ENCODE data around the gene PEX11A.
A peak's percentile ranks its signal among the peaks of the same experiment; 100 is the strongest.

PEX11A gene

GRCh38 chr15:89674526-89674925 is 16.0 kb downstream of the PEX11A start:
- no peak for DNase-seq (ENCODE audit: low read depth)

DNA sequence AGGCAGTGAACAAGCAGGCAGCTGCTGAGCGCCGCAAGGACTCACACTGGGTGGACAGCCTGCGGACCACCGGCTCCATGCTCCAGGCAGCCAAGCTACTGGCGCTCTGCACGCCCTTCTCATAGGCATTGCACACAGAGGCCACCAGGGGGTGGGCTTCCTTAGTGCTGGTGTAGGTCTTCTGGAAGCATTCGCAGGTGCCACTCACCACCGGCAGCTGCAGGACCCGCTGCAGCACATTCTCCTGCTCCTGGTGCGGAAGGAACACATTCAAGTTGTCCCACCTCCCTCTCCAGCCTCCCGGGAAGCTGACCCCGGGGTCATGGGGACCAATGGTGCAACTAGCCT is 17.4 kb downstream of the PEX11A start:
- no peak for DNase-seq (ENCODE audit: low read depth)

DNA sequence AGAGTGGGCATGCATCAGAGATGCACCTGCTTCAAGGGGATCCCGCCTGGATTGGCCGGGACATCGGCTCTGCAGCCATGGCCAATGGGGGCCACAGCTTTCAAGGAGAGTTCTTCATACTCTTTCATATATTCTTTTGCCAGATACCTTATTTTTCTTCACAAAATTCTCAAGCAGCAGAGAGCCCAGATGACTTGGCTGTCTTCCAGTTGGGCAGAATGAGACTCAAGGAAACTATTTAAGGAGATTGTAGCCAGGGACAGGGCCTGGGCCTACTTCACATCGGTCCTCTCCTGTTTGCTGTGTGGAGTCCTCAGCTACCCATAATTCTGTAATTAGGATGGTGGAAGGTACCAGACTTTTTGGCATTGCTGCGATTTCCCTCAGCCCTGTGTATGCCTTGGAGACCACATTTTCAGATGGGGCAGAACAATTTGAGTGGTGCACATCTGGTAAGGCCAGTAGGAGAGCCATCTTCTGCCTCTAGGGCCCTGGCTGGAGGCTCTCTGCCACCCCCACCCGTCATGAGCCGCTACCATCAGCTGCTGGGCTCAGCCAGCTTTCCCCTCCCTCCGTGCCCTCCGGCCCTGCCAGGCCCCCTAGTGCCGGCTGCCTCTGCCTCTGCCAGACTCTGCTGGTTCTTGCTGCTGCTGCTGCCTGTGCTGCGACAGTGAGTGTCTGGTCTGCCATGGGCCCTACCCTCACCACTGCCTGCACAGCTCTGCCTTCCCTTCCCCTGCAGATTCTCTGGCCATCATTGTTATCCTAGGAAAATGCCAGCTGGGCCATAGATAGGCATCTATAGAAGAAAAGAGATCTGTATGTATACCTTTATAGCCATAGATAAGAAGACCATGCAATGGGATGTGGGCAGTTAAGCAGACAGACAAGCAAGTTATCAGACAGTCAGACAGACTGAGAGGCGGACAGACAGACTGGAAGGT is 18.1 kb downstream of the PEX11A start:
- DNase-seq (ENCODE audit: low read depth), result peak; percentile 54

DNA sequence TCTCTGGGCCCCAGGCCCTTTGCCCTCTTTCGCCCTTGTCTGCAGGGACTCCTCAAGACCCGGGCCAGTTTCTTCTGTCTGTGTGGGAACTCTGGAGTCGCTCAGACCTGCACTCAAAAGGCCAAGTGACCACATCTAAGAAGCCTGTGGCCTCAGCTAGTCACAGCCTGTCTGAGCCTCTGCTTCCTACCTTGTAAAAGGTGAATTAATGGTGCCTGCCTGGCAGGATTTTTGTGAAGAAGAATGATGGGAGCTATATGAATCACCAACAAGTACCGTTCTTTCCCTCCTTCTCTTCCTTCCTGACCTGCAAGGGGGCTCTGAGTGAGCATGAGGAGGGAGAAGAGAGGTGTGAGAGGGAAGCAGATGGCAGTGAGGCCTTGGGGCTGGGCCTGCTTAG is 18.9 kb downstream of the PEX11A start:
- DNase-seq (ENCODE audit: low read depth), result no peak

- DNase-seq (ENCODE audit: low read depth), result no peak
Measured at GRCh38 chr15:89670971-89671560, 19.5 kb downstream of the PEX11A start.

- DNase-seq (ENCODE audit: low read depth), result no peak
Measured at GRCh38 chr15:89669941-89670340, 20.6 kb downstream of the PEX11A start.

DNA sequence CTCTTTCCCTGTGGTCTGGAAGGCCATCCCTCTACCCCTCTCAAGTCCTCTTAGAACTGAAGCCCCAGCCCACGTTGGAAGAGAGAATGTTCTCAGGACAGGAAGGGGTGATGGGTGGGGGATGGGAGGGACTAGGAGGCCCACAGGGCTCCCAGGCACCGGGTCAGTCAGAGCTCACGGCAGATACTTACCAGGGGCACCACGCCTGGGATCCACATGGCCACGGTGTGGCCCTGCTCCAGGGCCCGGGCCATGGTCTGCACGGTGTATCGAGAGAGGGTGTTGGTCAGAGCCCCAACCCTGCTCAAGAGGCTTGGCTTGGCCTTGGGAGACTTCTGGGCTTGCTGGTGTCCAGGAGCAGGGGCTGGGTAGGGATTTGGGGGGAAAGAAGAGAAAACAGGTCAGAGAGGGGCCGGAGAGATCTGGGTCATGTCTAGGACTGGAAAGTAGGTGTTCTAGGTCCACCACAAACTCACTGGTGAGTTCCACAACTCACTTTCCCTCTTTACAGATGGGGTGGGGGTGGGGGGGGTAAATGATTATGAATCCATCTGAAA is 21.2 kb downstream of the PEX11A start:
- no peak for DNase-seq (ENCODE audit: low read depth)

GRCh38 chr15:89668171-89668570 is 22.4 kb downstream of the PEX11A start:
- DNase-seq (ENCODE audit: low read depth), result no peak

GRCh38 chr15:89667706-89667960 is 22.9 kb downstream of the PEX11A start:
- no peak for DNase-seq (ENCODE audit: low read depth)

DNA sequence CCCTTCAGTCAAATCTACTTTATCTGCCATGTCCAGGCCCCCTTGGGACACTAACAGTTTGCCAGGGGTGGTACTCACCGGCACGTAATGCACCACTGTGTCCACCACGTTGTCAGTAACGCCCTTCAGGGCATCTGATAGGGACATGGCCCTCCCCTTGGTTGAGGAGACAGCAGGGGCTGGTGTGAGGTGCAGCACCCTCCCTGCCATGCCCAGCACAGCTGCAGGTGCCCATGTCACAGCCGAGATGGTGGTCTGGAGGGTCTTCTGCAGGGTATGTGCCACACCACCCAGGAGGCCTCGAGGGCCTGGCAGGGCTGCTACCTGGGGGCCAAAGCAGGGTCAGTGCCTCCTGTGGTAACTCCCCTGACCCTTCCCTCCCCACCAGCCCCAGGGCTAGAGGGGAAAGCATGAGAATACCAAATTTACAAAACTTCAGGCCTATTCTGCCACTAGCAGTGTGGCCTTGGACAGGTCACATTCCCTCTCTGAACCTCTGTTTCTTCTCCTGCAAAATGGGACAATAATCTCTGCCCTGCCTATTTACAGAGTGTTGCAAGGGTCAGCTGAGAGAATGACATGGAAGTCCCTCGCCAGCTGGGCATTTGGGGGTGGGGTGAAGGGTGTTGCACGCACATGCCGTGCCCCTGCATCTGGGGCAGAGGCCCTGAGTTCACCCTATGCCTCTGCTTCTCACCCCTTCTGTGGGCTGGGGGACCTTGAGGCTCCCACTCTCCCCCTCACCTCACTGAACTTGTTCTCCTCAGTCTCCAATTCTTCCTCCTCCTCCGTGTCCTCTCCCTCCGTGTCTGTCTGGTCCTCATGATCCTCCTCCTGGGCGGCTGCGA is 23.5 kb downstream of the PEX11A start:
- no peak for DNase-seq (ENCODE audit: low read depth)

GRCh38 chr15:89666184-89666857 is 24.2 kb downstream of the PEX11A start:
- no peak for DNase-seq (ENCODE audit: low read depth)

GRCh38 chr15:89665449-89666181 is 24.9 kb downstream of the PEX11A start:
- DNase-seq (ENCODE audit: low read depth), result no peak

- DNase-seq (ENCODE audit: low read depth), result no peak
Measured at GRCh38 chr15:89664441-89665350, 25.9 kb downstream of the PEX11A start.

DNA sequence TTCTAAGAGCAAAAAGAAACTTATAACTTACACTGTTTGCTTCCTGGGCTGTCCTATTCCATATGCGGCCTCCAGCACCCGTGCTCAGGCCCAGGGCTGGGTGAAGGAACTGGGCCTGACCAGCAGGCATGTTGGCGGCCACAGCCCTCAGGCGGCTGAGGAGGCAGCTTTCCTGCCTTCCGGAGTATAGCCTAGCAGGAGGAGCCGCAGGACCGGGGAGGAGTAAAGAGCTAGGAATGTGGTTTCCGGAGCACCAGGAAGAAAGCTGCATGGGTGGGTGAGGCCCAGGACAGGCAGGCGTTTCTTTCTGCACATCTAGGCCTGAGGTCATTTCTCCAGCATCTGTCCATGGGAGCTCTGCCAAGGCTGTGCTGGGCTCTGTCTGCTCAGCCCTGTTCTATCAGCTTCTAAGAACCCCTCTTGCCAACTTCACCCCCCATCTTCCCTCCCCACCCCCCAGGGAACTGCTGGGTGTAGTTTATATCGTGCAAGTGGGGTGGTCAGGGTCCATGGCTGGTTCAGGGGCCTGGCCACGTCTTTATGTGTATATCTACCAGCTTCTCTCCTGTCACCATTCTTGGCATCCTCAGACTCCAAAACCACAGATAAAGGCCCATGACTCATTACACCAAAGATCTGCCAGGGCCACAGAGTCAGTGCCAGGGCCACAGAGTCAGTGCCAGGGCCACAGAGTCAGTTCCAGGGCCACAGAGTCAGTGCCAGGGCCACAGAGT is 27.5 kb downstream of the PEX11A start:
- DNase-seq (ENCODE audit: low read depth), result peak; percentile 81

DNA sequence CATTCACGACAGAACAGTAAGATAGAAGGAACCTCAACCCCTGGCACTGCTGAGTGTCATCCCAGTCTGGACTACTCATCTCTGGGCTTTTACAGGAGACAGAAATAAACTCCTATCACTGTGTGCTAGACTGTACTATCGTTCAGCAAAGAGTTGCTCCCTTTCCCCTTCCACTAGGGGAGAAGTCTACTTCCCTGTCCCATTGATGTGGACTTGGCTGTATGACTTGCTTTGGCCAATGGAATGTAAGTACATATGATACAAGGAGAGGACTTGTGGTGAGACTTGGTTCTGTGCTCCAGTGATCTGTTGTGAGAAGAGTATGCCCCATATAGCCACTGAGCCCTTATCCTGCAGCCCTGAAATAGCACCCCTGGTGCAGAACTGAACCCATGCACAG is 30.0 kb downstream of the PEX11A start:
- no peak for DNase-seq (ENCODE audit: low read depth)

- DNase-seq (ENCODE audit: low read depth), result no peak
Measured at GRCh38 chr15:89659295-89659694, 31.3 kb downstream of the PEX11A start.

GRCh38 chr15:89657686-89658200 is 32.8 kb downstream of the PEX11A start:
- no peak for DNase-seq (ENCODE audit: low read depth)

DNA sequence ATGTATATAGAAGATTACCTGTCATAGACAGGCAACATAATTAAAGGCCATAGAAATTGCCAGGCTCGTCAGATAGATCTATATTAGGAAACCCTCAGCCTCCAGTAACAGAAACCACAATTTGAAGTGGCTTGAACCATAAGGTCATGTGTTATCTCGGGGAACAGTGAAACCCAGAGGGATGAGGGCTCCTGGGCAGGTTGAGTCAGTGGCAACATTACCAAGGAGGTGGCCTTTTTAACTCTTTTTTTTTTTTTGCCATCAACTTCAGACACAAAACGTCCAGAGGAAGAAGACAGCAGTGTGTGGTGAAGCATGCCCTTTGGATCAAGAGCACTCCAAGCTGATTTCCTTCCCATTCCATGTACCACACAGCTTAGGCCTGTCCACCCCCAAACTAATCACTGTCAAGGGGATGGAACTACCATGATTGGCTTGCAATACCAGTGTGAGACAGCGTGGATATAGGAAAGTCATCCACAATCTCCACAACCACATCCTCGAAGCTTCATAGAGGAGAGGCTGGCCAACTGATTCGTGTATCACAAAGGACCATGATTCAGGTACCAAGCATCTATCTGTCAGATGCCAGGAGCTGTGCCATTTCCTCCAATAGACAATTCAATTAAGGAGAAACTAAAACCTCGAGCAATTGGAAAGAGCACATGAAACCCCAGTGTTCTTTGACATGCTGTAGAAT is 34.3 kb downstream of the PEX11A start:
- no peak for DNase-seq (ENCODE audit: low read depth)
